Natural killer cell (primary cell): ENCODE results near the gene OR6C4. TPM values are rescaled to one million over a fixed set of nuclear protein-coding genes. Genes with fewer than 3 reads are reported as not detected.
"Not testable (repeated sequence)": the region's sequence is repeated elsewhere in the genome, so short reads cannot be mapped to it uniquely, and the experiment has no call there.

Source experiments
- ATAC-seq, 3 donors: fragments of 150-1000 bp in 2 of 3; fragments of 200-7000 bp in 1 of 3; cut with Tn5 transposase; 1 replicate in 1 of 3; 2 replicates in 2 of 3; pipeline ENCODE4 v1.10.0; 2021; ENCODE audit warnings: mild to moderate bottlenecking in 2 of 3, moderate library complexity in 2 of 3
- DNase-seq, 2 donors: peaks; one replicate each; pipeline versions ENCODE4 v3.0.0 to v3.0.0-alpha.2; 2013 to 2021; ENCODE audit warnings: mixed read lengths in 1 of 2
- H3K27ac ChIP-seq: one replicate; pipeline ENCODE4 v1.5.1; 2013; ENCODE audit warnings: mild to moderate bottlenecking, low read length
- H3K27me3 ChIP-seq: one replicate; pipeline ENCODE4 v1.6.1; 2013; ENCODE audit warnings: low read length; ENCODE audit not compliant: control insufficient read depth, insufficient read depth
- H3K36me3 ChIP-seq: one replicate; pipeline ENCODE4 v1.6.1; 2013; ENCODE audit warnings: low read length; ENCODE audit not compliant: control insufficient read depth, insufficient read depth
- H3K4me1 ChIP-seq: one replicate; pipeline ENCODE4 v1.6.1; 2013; ENCODE audit warnings: low read length; ENCODE audit not compliant: control insufficient read depth, insufficient read depth
- H3K4me3 ChIP-seq: one replicate; pipeline ENCODE4 v1.5.1; 2013; ENCODE audit warnings: low read length
- H3K9me3 ChIP-seq: one replicate; pipeline ENCODE4 v1.6.1; 2013; ENCODE audit warnings: low read length; ENCODE audit not compliant: control insufficient read depth, insufficient read depth
- H3K27ac Mint-ChIP-seq, 2 donors: one replicate each; pipeline ENCODE4 v1.8.0; 2022; ENCODE audit warnings: mild to moderate bottlenecking in 2 of 2, mixed read lengths in 2 of 2, moderate library complexity in 1 of 2
- H3K27me3 Mint-ChIP-seq, 2 donors: one replicate each; pipeline ENCODE4 v1.8.0; 2022; ENCODE audit warnings: low read depth in 2 of 2, mixed read lengths in 2 of 2
- H3K36me3 Mint-ChIP-seq: one replicate; pipeline ENCODE4 v1.8.0; 2022; ENCODE audit warnings: mixed read lengths
- H3K4me1 Mint-ChIP-seq, 2 donors: one replicate each; pipeline ENCODE4 v1.8.0; 2022; ENCODE audit warnings: mixed read lengths in 2 of 2
- H3K4me3 Mint-ChIP-seq: one replicate; pipeline ENCODE4 v1.8.0; 2022; ENCODE audit warnings: mild to moderate bottlenecking, moderate library complexity, mixed read lengths
- H3K9me3 Mint-ChIP-seq, 2 donors: one replicate each; pipeline ENCODE4 v1.8.0; 2022; ENCODE audit warnings: mixed read lengths in 2 of 2
- CTCF ChIP-seq: fragments of 200-600 bp; IDR thresholded peaks from one replicate; pipeline ENCODE4 v1.8.0; 2022; ENCODE audit warnings: antibody characterized with exemption
- WGBS: methylation state at CpG from one replicate; pipeline ENCODE4 v1.1.7; 2013; ENCODE audit warnings: missing lambda C conversion rate; ENCODE audit not compliant: insufficient coverage; 5-methylcytosine and 5-hydroxymethylcytosine counted together
- intact Hi-C: fragments of 100-400 bp; cut with micrococcal nuclease; formaldehyde crosslinking; loops from one replicate; pipeline ENCODE4 v1.14.2; 2022
- total RNA-seq, 4 donors: library from RNA; stranded (reverse); fragments of 120-200 nt in 1 of 4; gene quantifications; one replicate each; pipeline versions ENCODE4 v1.2.3 to v1.2.4, GENCODE V29; 2013 to 2022

OR6C4 gene
- total RNA-seq, 3 donors from 2014 or later (not counting 1 experiment from before 2014, with no cell fraction given): not detected

GRCh38 chr12:55572168-55572567 lies 22.8 kb downstream of the OR6C4 start, which contains the start of gene OR2AP1:
Gene OR2AP1, plus strand, starts transcription at chr12:55572468. Its CDS starts 1,947 bp downstream, at chr12:55574415.
- Histone ChIP-seq H3K4me3 (no peak within 1 kb of the TSS), H3K27me3 (no peaks in the 10 kb centered on the region), H3K27ac (no peak within 1 kb of the TSS), H3K9me3 (peaks cover 10% of the 10 kb centered on the region), H3K36me3 (no peaks in the 10 kb centered on the region), H3K4me1 (no peaks in the 10 kb centered on the region)
- Mint-ChIP-seq H3K27ac (no peak within 1 kb of the TSS), H3K4me1 (no peaks in the 10 kb centered on the region), H3K4me3 (no peak within 1 kb of the TSS), H3K36me3 (peaks cover 14% of the 10 kb centered on the region), H3K27me3 (peaks cover 9 to 28% of the 10 kb centered on the region in 2 donors), H3K9me3 (peaks cover 14 to 15% of the 10 kb centered on the region in 2 donors)
- no peak for TF ChIP-seq CTCF
- intact Hi-C loops: no loop called here
- DNase-seq: no peak
- ATAC-seq: no peak
- WGBS: no CpG with 5 or more reads among the region's 1 CpG

GRCh38 chr12:55582066-55582465 lies 32.7 kb downstream of the OR6C4 start:
- 83% methylated on average over 2 of the region's 2 CpGs for WGBS
- no peak for ATAC-seq
- no peak overlapping the region for H3K4me3 ChIP-seq
- H3K27ac ChIP-seq: no peak overlapping the region
- H3K4me1 ChIP-seq: no peaks in the 10 kb centered on the region
- no peak for DNase-seq
- Mint-ChIP-seq H3K27me3 (peaks cover 25 to 34% of the 10 kb centered on the region in 2 donors), H3K9me3 (peaks cover 3 to 7% of the 10 kb centered on the region in 2 donors), H3K4me1 (peaks cover 0 to 4% of the 10 kb centered on the region in 2 donors), H3K36me3 (no peaks in the 10 kb centered on the region), H3K4me3 (no peak overlapping the region), H3K27ac (no peak overlapping the region)
- H3K27me3 ChIP-seq: peaks cover 20% of the 10 kb centered on the region
- intact Hi-C loops: no loop called here
- H3K36me3 ChIP-seq: no peaks in the 10 kb centered on the region
- no peaks in the 10 kb centered on the region for H3K9me3 ChIP-seq
- TF ChIP-seq CTCF: no peak

- TF ChIP-seq CTCF: no peak
- Mint-ChIP-seq H3K4me1 (peaks cover 0 to 4% of the 10 kb centered on the region in 2 donors), H3K27ac (no peak overlapping the region), H3K4me3 (no peak overlapping the region), H3K9me3 (no peaks in the 10 kb centered on the region), H3K36me3 (no peaks in the 10 kb centered on the region), H3K27me3 (peaks cover 29 to 34% of the 10 kb centered on the region in 2 donors)
- WGBS: 100% methylated on average over 1 of the region's 2 CpGs
- H3K9me3 ChIP-seq: no peaks in the 10 kb centered on the region
- H3K27ac ChIP-seq: no peak overlapping the region
- H3K27me3 ChIP-seq: peaks cover 19% of the 10 kb centered on the region
- no peak overlapping the region for H3K4me3 ChIP-seq
- intact Hi-C loops: no loop called here
- no peaks in the 10 kb centered on the region for H3K36me3 ChIP-seq
- H3K4me1 ChIP-seq: no peaks in the 10 kb centered on the region
- no peak for ATAC-seq
- DNase-seq: no peak
Observed at GRCh38 chr12:55585817-55586216, 36.4 kb downstream of the OR6C4 start.

GRCh38 chr12:55590152-55590551 lies 40.8 kb downstream of the OR6C4 start:
- H3K4me1 Mint-ChIP-seq, H3K36me3 ChIP-seq, H3K27ac Mint-ChIP-seq, H3K9me3 Mint-ChIP-seq, H3K27ac ChIP-seq, H3K9me3 ChIP-seq, intact Hi-C loops, H3K4me1 ChIP-seq, H3K4me3 ChIP-seq, H3K36me3 Mint-ChIP-seq, ATAC-seq, H3K4me3 Mint-ChIP-seq, DNase-seq, H3K27me3 ChIP-seq: not testable (repeated sequence)
- 84% methylated on average over 10 of the region's 12 CpGs for WGBS
- peaks cover 25 to 28% of the 10 kb centered on the region in 2 donors for H3K27me3 Mint-ChIP-seq

Other genes starting within 250 kb of the OR6C4 start
- not detected for gene OR6C1, start 235.3 kb upstream of the OR6C4 start, total RNA-seq
- not detected for gene OR6C3, start 218.9 kb upstream of the OR6C4 start, total RNA-seq
- not detected for gene OR6C75, start 186.6 kb upstream of the OR6C4 start, total RNA-seq
- not detected for gene OR6C65, start 149.1 kb upstream of the OR6C4 start, total RNA-seq
- gene OR6C76, start 123.3 kb upstream of the OR6C4 start, total RNA-seq: not detected
- gene OR6C2, start 105.5 kb upstream of the OR6C4 start, total RNA-seq: not detected
- not detected for gene OR6C70, start 79.5 kb upstream of the OR6C4 start, total RNA-seq
- gene OR6C68, start 57.2 kb upstream of the OR6C4 start, total RNA-seq: not detected
- under 1 TPM; 0.23 to 0.55 (median 0.33) TPM for gene OR2AP1, start 22.9 kb downstream of the OR6C4 start, total RNA-seq
- gene OR10P1, start 87.3 kb downstream of the OR6C4 start, total RNA-seq: not detected
- gene ITGA7, start 158.3 kb downstream of the OR6C4 start, total RNA-seq: 1 to 10 TPM; 2.8 to 4.6 (median 4.3) TPM
- gene BLOC1S1, start 166.4 kb downstream of the OR6C4 start, total RNA-seq: 10 to 100 TPM; 75.8 to 83.7 (median 81.0) TPM
- 10 to 100 TPM in 2 of 3 donors, 1 to 10 TPM in 1; 9.6 to 19.0 (median 10.1) TPM for gene RDH5, start 170.8 kb downstream of the OR6C4 start, total RNA-seq
- gene CD63, start 179.4 kb downstream of the OR6C4 start, total RNA-seq: 100 to 1,000 TPM; 296 to 441 (median 319) TPM
- 10 to 100 TPM in 2 of 3 donors, 1 to 10 TPM in 1; 9.2 to 12.1 (median 10.2) TPM for gene GDF11, start 193.5 kb downstream of the OR6C4 start, total RNA-seq